Activated CD8-positive, alpha-beta memory T cell treated with anti-CD3 and anti-CD28 coated beads, Interleukin-2, amount 50 U/mL, for 1 hour (primary cell): Measurements from ENCODE around the gene PLEKHA3.
A peak's percentile ranks its signal among the peaks of the same experiment; 100 is the strongest.
"Not testable (repeated sequence)": the region's sequence is repeated elsewhere in the genome, so short reads cannot be mapped to it uniquely, and the experiment has no call there.

Experiments
- DNase-seq: peaks from one replicate; pipeline ENCODE4 v3.0.0-alpha.2; 2020; ENCODE audit errors: extremely low read depth

Gene PLEKHA3

GRCh38 chr2:178522950-178523595, 42.8 kb downstream of the PLEKHA3 start:
- DNase-seq, result peak; percentile 60

DNA sequence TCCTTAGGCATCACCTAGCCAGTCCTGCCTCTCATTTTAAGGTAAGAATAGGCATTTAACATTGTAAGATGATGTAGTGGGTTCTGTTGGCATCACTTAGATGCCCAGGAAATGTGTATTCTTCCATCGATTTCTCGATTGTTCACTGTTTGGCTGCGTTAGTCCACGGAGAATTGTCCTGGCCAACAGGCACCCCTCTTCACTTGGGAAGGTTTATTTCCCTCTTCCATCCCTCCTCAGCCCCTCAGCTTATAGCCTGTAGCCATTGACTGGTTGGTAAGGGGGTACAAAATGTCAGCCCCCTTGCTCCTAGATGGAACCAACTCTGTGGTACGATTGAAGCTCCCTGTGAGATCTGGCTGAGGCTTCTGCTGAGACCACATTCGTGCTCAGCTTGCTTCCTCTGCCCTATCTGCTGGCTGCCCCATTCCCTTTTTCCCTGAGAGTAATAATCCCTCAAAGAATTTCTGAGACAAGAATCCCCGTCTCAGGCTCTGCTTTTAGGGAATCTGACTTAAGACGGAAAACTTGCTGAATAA, 43.4 kb downstream of the PLEKHA3 start:
- DNase-seq, result no peak

DNA sequence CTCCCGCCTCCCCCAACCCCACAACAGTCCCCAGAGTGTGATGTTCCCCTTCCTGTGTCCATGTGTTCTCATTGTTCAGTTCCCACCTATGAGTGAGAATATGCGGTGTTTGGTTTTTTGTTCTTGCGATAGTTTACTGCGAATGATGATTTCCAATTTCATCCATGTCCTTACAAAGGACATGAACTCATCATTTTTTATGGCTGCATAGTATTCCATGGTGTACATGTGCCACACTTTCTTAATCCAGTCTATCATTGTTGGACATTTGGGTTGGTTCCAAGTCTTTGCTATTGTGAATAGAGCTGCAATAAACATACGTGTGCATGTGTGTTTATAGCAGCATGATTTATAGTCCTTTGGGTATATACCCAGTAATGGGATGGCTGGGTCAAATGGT, 44.8 kb downstream of the PLEKHA3 start:
- DNase-seq, result not testable (repeated sequence)

DNA sequence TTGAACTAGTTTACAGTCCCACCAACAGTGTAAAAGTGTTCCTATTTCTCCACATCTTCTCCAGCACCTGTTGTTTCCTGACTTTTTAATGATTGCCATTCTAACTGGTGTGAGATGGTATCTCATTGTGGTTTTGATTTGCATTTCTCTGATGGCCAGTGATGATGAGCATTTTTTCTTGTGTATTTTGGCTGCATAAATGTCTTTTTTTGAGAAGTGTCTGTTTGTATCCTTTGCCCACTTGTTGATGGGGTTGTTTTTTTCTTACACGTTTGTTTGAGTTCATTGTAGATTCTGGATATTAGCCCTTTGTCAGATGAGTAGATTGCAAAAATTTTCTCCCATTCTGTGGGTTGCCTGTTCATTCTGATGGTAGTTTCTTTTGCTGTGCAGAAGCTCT, 45.2 kb downstream of the PLEKHA3 start:
- not testable (repeated sequence) for DNase-seq

DNA sequence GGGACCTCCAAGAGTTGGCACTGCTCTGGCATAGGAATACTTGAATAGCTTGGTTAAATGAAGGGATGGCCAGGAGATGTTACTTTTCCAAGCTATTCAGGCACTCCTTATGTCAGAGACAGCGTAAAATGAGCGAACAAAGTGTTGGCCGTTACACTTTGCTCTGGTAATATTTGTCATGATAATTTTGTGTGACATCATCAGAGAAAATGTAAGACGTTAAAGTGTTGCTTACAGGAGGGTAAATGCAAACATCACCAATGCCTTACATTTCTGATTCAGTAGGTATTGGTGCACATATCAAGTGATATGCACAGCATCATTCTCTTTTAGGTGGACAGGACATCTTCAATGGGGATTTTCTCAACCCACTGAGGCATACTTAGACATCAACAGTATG, 46.0 kb downstream of the PLEKHA3 start:
- no peak for DNase-seq

- DNase-seq, result no peak
Observed at GRCh38 chr2:178527592-178527991, 47.3 kb downstream of the PLEKHA3 start.

- no peak for DNase-seq
Observed at GRCh38 chr2:178528647-178529046, 48.4 kb downstream of the PLEKHA3 start.

- no peak for DNase-seq
Observed at GRCh38 chr2:178529194-178529593, 48.9 kb downstream of the PLEKHA3 start.

DNA sequence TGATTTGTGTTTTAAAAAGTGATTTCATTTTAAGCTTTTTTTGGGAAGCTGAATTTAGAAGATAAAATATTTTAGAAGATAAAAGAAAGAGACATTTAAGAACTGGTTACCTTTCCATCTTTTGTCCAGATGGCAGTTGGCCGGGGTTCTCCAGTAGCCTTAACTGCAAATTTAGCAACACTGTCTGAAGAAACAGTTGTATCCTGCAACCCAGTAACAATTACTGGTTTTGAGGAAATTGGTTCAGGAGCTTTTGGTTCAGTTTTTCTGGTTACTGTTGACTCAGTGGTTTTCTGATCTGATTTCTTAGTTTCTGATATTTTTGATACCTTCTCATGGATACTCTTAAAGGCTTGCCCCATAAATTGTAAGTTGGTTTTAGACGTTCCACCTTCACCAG, 49.9 kb downstream of the PLEKHA3 start:
- no peak for DNase-seq

DNA sequence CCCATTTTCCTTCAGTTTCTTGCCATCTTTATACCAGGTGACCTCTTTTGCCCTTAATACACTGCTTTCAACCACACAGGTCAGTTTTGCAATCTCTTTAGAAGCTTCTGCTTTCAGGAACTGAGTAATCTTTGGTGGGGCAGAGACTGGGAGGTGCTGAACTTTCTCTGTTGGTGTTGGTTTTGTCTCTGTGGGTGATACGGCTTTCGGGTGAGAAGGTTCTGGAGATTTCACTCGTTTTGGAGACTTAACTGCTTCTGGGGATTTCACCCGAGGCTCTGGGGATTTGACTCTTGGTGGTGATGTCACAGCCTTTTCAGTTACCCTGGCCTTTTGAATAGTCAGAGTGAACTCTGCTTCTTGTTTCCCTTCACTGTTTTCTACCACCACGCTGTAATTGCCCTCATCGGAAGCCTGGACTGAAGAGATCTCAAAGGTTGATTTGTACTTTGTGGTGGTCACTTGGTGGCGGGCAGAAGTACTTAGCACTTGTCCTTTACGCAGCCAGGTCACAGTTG, 50.4 kb downstream of the PLEKHA3 start:
- DNase-seq, result no peak

DNA sequence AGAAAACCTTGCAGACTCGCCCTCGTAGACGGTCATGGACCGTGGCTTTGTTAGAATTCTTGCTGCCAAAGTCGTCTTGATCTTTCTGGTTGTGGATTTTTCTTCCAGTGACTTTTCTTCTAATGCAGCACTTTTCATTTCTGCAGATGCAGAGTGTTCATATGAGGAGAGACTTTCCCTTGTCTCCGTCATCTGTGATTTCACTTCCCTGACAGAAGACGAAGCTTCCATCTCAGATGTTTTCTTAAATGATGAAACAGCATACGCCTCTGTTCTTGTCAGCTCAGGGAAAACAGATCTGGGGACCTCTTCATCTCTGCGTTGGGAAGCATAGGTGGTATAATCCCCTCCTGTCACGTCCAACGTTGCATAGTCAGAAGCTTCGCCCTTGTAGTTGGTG, 50.9 kb downstream of the PLEKHA3 start:
- no peak for DNase-seq

- no peak for DNase-seq
Observed at GRCh38 chr2:178536037-178536436, 55.8 kb downstream of the PLEKHA3 start.

- DNase-seq, result no peak
Observed at GRCh38 chr2:178542161-178542560, 61.9 kb downstream of the PLEKHA3 start.

DNA sequence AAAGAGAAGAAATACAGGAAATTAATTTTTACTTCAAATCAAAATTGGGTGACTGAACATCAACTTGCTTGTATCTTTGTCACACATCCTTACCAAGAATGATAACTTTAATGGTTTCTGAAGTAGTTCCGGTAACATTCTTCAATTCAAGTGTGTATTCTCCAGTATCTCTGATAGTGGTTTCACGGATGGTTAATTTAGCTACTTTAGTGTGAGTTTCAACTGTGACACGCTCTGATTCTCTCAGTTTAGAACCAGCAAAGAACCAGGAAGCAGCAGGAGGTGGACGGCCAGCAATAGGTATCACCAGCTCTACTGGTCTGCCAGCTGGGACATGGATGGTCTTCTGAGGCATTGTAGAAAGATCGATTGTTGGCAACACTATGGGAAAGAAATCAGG, 62.3 kb downstream of the PLEKHA3 start:
- no peak for DNase-seq

- no peak for DNase-seq
Observed at GRCh38 chr2:178550352-178550751, 70.1 kb downstream of the PLEKHA3 start.

DNA sequence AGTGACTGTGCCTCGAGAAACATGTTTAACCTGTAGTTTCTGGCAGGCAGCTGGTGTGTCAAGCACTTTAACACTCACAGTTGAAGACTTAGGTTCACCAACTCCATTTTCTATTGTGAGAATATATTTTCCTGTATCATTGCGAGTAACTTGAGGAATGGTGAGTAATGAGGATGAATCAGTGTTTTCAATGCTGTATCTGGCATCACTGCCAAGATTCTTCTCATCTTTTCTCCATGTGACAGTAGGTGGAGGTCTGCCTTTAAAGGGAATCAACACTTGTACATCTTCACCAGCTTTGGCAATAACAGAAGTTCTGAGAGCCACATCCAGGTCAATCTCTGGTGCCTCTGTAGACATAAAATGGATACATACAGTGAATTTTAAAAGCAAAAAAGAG, 72.8 kb downstream of the PLEKHA3 start:
- no peak for DNase-seq
